ENCODE data around the gene FBXO42.

DNA sequence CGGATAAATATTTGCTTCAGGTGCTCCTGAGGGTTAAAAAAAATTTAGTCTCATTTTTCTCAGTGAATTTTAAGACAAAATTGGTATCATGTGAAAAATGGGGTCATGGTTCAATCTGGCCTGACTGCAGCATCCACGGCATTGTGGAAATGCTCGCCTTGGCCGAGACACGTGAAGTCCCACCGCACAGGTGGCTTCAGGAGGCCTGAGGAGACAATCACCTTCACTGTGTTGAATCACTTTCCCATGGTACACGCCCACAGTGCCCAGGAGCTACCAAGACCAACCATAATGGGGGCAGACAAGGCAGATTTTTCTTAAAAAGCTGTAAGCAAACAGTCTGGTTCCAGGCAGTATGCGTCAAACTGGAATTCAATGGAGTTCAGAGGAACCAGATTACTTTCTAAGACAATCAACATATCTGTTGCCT, 104.3 kb downstream of the FBXO42 start:
- TF ChIP-seq CTCF (conservative IDR thresholded peaks at IDR 0.05 in 1 of 2, IDR thresholded peaks at IDR 0.05 in 1 of 2; ENCODE audit: low read depth in 1 of 2, low read length in 2 of 2) (no peak), EZH2 (IDR thresholded peaks at IDR 0.05; ENCODE audit: low read length, missing control alignments) (no peak)
